T-helper 2 cell treated with Interferon-gamma antibody and Interleukin-4, amounts not matched to agents 100 ng/mL and 5 ng/mL, for 36 hours (primary cell): Measurements from ENCODE around the gene TMSB4X. TPM values are rescaled to one million over a fixed set of nuclear protein-coding genes. Genes with fewer than 3 reads are reported as not detected.
"Not testable (repeated sequence)": the region's sequence is repeated elsewhere in the genome, so short reads cannot be mapped to it uniquely, and the experiment has no call there.

Source experiments
- intact Hi-C: fragments of 100-400 bp; cut with micrococcal nuclease; formaldehyde crosslinking; loops from one replicate; pipeline ENCODE4 v1.15.1; 2023
- total RNA-seq: library from RNA; stranded (reverse); gene quantifications from 2 replicates; pipeline ENCODE4 v1.2.3, GENCODE V29; 2022

The TMSB4X gene
- total RNA-seq, 1 donor from 2014 or later: 11,751 TPM

DNA sequence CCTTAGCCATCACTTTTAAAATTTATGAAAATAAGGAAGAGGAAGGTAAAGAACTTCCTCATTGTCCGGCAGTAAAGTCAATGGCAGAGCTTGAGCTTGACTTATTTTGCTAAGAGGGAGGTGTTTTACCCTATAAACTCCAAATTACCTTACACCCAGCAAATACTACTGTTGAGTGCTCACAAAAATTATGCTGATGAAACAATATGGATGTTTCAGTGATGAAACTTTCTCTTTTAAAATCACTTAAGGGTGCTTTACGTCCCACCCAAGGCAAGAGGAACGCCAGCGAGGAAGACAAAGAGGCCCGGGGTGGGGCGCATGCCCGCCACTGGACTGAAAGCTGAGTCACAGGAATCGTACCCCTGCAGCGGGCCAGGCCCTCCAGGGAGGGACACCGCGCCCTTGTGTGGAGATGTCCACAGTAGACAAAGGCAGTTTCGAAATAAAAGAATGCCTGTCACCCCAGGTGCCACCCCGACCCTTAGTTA is 560 bp upstream of the TMSB4X start:
- intact Hi-C loops: no loop called here

DNA sequence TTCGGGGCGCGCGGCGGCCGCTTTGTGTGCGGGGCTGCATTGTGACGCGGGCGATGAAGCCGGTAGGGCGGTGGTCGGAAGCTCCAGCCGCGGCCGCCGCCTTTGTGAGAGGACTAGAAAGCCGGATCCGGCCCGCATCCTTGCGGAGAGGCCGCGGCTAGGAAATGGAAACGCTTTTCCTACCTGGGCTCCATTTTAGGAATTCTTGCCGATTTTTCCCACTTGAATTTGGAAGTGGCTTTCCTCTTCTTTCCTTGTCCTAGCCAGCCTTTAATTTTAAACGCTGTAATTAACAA is 708 bp downstream of the TMSB4X start:
- intact Hi-C loops: loop anchor here (1.0 to 5.0 kb wide), 2 partner anchors 24 to 37 kb away; no protein-coding TSS in a partner anchor

DNA sequence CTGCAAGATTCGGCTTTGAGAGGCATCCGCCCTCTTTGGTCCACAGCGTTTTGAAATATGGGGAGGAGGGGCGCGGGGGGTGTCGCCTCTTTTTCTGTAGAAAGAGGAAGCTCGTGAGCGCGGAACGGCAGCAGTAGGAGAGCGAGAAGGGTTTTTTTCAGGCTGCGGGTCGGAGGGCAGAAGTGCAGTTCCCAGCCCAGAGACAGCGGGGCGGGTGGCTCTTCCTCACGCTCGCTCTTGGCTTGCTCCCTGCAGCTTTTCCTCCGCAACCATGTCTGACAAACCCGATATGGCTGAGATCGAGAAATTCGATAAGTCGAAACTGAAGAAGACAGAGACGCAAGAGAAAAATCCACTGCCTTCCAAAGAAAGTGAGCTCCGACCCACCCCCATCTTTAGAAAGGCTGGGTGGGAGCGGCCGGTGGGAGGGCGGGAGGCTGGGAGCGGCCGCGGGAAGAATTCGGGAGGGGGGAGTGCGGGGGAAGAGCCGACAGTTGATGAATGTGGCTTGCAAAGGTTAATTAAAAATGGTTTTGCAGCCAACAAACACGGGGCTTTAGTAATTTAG is 1.2 kb downstream of the TMSB4X start:
- intact Hi-C loops: loop anchor here (1.0 to 5.0 kb wide), 2 partner anchors 25 to 36 kb away; no protein-coding TSS in a partner anchor

DNA sequence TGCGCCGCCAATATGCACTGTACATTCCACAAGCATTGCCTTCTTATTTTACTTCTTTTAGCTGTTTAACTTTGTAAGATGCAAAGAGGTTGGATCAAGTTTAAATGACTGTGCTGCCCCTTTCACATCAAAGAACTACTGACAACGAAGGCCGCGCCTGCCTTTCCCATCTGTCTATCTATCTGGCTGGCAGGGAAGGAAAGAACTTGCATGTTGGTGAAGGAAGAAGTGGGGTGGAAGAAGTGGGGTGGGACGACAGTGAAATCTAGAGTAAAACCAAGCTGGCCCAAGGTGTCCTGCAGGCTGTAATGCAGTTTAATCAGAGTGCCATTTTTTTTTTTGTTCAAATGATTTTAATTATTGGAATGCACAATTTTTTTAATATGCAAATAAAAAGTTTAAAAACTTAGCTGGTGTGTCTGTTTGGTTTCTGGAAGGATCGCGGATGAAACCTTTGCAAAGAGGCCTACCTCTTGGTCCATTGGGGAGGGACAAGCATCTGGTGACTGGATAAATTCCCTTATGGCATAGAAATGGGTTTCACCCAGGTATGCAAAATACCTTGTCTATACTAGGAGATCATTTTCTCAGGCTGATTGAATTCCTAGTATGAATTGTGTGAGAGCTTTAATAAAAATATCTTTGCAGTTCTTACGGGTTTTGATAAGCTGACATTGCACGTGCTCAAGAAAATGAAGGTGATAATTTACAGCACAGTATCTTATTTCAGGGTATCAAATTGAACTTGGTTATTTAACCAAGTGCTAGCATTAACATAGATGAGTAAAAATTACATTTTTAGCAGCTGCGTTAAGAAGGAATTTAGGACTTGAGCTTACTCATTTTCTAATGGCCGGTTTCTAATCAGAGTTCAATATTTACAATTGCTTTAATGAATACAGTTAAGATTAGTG is 2.2 kb downstream of the TMSB4X start:
- intact Hi-C loops: loop anchor here (5.0 kb wide), 1 partner anchor 35 kb away; no protein-coding TSS in a partner anchor

DNA sequence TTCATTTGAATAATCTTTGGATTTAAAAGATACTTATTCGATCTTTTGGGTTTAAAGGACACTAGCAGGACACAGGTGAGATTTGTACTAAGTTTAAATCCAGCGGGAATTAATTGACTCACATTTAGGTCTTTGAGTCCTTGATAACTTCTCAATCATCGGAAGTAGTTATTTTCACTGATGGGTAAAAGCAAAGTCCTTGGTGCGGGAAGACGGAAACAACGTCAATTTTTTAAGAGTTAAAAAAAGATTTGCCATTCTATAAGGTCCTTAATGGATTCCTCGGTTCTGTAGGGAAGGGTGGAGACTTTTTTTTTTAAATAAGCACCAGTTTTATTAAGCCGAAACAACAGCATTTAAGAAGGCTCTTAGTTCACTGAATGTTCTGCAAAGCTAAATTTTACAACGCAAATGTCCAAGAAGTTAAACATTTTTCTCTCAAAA is 2.9 kb downstream of the TMSB4X start:
- intact Hi-C loops: loop anchor here (1.0 to 5.0 kb wide), 5 partner anchors 23 to 175 kb away; no protein-coding TSS in a partner anchor

DNA sequence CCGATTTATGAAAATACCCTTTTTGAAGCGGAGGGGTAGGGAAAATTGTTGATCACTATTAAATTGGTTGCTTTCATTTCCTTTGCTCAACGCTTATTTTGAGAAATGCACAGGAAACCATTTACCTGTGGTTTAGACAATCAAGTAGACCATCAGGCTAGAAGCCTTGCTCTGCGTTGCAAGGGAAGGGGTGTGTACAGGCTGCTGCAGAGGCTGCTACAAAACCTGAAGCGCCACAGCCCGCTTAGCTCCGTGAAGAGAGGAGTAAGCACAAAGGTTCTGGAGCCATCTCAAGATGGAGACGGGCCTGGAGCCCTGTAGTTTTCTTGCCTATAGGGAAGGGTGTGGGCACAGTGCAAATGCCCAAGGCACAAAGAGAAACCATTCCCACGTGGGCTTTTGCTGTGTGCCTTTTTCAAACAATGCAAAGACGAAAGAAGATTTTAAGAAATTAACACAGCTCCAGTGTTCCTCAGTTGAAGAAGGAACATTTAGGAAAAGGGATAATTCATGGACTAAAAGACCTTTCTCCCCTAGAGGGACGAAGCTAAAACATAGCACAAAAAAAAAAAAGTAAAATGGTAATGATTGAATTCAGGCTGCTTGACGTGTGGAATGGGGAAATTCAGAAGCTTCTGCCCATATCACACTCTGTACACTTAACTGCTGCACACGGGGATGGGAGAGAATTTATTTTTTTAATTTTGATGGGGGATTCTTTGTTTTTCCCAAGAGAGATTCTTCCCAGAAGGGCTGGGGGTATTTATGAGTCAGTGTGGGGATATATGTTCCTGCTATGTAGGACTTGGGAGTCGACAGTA is 3.5 kb downstream of the TMSB4X start:
- intact Hi-C loops: loop anchor here (1.0 to 5.0 kb wide), 5 partner anchors 22 to 174 kb away; no protein-coding TSS in a partner anchor

DNA sequence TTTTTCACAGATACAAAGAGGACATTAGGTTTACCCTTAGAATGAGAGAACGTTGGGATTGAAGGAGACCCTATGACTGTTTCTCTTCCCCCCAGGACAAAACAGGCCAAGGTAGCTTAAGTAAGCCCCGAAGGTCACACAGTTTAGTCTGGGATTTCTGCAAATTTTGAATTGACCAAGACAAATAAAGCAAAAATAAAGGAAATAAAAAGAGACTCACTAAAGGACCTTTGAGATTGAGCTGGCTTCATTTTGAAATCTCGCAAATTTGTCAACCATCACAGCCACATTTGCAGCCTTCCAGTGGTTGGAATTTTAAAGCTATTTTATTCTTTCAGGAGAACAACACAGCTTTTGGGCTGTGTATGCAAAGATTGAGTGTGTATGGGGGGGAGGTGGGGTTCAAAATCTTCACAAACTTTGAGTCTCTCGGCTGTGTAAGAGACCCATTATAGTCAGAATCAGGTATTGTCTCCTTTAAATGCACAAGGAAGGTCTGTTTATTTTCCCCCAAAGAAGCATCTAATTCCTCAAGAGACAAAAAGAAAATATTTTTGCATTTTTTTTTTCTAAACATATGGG is 4.2 kb downstream of the TMSB4X start:
- intact Hi-C loops: loop anchor here (5.0 kb wide), 1 partner anchor 33 kb away; no protein-coding TSS in a partner anchor

DNA sequence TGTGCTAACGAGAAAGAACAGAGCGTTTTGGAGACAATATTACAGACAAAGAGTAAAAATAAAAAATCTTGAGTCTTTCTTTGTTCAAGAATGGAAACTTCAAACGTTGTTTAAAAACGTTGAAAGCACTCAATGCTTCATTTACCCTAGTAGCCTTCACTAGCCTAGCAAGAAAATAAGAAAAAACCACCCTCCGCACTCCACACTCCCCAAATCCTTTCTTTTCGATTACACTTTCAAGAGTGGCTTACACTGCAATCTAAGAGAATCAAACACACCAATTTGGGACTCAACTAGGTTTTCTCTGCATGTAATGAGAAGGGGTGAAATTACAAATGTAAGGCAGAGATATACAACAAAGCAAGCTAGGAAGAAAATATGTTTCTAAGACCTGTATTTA is 4.7 kb downstream of the TMSB4X start:
- intact Hi-C loops: loop anchor here (5.0 kb wide), 1 partner anchor 33 kb away; no protein-coding TSS in a partner anchor

DNA sequence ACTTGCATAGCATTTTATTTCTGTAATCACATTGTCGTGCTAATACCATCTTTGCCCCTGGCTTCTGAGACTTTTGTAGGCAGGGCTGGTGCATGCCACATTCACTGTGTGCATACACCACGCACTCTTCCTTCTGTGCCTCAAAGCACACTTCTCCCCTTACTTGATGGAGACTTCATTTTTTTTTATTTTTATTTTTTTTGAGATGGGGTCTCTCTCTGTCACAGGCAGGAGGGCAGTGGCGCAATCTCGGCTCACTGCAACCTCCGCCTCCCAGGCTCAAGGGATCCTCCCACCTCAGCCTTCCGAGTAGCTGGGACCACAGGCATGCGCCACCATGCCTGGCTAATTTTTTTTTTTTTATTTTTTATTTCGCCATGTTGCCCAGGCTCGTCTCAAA is 5.1 kb downstream of the TMSB4X start:
- intact Hi-C loops: not testable (repeated sequence)

DNA sequence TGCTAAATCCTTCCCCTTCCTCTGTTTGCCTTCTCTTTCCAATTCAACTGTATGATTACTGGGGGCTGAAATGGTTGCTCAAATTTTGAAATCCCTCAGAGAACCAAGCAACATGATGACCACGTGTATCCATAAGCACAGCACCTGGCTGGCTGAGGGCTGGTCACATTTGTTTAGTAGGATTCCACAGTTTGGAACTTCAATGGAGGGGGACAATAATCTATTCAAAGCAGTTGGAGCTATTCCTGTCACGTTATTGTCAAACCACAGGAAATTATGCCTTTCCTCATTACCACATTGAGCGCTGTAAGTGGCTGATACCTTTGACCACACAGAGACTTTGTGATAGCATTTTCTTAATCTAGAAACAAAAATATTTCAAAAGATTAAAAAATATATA is 7.0 kb downstream of the TMSB4X start:
- intact Hi-C loops: no loop called here

DNA sequence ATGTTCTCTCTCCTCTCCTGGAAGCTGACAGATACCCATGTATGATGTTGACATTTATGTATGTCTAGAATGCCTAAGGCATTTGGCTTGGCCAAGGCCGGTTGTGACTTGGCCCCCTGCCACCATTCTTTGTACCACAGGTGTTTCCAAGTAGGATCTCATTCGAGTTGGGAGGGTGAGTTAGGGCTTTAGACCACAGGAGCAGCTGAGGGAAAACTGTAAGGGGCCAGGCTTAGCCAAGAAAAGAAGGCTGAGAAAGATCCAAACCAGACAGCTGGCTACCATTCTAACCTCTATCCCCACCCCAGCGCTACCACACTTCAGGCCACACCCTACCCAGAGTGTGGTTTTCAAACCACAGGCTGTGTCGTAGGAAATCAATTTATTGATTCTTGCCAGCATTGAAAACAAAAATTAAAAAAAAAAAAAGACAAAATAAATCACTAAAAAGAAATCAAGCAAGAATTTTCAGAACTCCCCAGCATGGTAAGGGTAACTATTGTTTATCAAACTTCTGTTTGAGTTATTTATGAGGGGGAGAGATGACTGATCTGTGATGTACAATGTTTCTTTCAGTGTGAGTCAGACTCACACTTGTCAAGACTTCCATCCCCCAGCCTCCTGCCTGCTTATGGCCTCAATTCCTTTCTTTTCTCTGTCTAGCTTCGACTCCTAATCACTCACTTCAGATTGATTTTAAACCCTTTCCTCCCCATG is 9.9 kb downstream of the TMSB4X start:
- intact Hi-C loops: loop anchor here (1.0 kb wide), 1 partner anchor 14 kb away; no protein-coding TSS in a partner anchor

DNA sequence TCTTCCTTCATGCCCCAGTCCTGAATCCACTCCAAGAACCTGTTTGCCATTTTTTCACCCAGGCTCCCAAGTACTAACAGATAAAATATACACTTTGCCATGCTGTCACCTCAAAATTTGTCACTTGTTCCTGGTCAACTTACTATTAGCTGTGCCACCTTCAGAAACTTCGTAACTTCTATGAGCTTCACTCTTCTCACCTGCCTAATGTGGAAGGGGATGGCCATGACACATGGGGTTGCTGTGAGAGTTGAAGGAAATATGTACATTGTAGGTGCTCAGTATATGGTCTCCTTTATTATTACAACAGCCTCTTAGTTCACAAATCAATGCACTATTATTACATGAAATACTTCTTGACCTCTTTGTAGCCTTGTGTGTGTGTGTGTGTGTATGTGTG is 10.4 kb downstream of the TMSB4X start:
- intact Hi-C loops: loop anchor here (1.0 kb wide), 1 partner anchor 13 kb away; no protein-coding TSS in a partner anchor

DNA sequence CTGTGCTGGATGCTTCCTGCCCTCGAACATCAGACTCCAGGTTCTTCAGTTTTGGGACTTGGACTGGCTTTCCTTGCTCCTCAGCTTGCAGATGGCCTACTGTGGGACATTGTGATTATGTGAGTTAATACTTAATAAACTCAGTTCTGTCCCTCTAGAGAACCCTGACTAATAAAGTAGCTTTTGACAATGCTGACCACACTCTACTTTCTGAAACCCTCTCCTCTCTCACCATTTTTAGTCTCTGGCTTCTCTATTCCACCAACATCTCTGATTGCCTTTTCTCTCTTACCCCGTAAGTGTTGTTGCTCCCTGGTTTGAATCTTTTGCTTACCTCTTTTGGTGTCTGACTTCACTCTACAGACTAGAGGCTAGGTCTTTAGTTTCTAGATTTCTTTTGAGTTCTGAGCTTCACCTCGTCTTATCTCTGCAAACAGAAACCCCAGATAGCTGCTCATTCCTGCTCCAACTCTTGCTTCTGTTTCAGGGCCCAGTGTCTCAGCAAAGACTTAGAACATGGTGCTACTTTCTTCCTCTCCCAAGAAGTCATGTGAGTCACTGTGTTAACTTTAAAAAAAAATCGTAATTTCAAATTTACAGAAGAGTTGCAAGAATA is 11.4 kb downstream of the TMSB4X start:
- intact Hi-C loops: no loop called here

DNA sequence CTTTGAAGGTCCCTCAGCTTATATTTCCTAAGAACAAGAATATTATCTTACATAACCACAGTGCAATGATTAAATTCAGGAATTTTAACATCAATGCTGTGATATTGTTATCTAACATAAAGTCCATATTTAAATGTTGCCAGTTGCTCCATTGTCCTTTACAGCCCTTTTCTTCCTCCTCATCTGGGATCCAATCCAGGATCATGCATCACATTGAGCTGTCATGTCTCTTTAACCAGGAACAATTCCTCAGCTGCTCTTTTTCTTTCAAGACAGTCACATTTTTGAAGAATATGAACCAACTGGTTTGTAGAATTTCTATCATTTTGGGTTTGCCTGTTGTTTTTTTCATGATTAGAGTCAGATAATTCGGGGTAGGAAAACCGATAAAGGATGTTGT is 12.0 kb downstream of the TMSB4X start:
- intact Hi-C loops: no loop called here

DNA sequence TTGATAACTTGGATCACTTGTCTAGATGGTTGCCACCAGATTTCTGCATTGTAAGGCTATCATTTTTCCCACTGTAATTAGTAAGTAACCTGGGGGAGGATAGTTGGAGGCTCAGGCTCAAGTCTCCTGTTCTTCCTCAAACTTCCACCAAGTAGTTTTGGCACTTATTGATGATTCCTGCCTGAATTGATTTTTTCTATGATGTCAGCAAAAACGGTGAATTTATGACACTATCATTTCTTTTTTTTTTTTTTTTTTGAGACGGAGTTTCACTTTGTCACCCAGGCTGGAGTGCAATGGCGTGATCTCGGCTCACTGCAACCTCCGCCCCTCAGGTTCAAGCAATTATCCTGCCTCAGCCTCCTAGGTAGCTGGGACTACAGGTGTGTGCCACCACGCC is 12.4 kb downstream of the TMSB4X start:
- intact Hi-C loops: no loop called here

DNA sequence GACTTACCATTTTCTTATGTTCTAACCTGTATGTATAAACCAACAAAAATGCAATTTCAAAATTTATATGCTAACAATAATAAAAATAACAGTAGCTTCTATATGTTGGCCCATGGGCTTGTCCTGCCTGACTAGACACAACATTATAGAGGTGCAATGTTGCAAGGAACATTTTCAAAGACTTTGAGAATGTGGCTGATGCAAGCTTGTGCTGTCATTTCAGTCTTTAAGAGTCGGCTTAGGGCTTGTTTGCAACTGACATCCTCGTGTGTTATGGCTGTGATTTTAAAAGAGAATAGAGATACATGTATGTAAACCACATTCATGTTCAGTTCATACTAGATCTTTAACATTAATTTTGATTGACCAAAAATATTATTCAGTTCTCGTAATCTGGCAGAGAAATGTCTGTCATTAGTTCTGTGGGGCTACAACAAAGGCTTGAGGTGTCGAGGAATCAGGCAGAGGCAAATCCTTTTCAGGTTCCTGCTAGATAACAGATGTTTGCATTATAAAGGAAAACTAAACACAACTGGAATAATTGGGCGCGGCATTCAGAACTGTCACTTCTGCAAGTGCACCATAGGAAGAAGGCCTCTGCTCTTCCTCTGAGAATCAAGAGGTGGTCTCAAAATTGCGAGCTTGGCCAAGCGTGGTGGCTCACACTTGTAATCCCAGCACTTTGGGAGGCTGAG is 13.1 kb downstream of the TMSB4X start:
- intact Hi-C loops: no loop called here

DNA sequence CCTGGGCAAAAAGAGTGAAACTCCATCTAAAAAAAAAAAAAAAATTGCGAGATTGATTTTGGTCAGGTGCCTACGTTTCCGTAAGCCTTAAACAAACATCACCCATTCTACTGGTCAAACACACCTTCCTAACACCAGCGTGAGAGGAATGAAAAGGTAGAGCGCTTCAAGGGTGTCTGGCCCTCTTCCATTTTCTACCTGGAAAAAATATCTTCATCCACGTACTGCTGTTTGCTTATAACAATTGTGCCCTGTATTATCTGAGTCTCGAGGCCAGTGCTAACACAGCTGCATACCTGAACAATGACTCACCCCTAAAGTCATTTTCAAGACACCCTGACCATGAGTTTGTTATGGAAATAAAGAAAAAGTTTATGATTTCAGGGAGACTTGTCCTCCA is 13.9 kb downstream of the TMSB4X start:
- intact Hi-C loops: no loop called here

DNA sequence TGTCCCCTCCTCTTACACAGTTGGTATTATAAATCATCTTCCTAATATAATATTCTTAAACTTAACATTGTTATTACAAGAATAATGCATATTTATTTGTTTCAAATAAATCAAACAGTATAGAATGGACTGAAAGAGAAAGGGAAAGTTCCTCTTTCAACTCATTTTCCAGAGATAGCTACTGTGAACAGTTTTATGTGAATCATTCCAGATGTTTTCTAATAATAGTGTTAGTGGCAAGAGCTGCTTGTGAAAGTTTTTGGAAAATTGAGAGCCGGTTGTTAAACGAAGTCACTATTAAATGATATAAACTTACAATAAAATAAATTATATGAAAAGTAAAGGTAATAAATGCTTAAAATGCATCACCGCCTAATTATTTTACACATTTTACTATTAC is 14.6 kb downstream of the TMSB4X start:
- intact Hi-C loops: no loop called here

DNA sequence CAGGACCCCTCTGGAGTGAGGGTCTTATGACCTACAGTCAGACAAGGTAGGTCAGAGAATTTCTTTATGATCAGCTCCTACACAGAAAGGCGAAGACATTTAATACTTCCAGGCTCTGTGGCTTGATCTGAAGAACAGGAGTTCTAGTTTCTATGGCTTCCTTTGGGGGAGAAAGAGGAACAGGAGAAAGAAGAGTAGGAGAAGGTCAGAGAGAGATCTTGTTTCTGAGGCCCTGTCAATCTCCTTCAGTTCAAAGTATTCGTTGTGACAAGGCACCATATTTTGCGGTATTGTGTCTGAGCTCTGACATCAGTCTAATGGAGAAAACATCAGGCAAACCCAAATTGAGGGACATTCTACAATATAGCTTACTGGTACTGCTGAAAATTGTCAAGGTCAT is 16.7 kb downstream of the TMSB4X start:
- intact Hi-C loops: no loop called here
